Activated CD8-positive, alpha-beta memory T cell treated with anti-CD3 and anti-CD28 coated beads for 1 hour (primary cell): ENCODE data around the gene ABAT.
"Not testable (repeated sequence)": the region's sequence is repeated elsewhere in the genome, so short reads cannot be mapped to it uniquely, and the experiment has no call there.

ENCODE experiments used
- DNase-seq, 2 donors: peaks; one replicate each; pipeline ENCODE4 v3.0.0-alpha.2; 2020; ENCODE audit warnings: low read depth in 1 of 2; ENCODE audit errors: extremely low read depth in 1 of 2

ABAT gene

GRCh38 chr16:8678068-8678927, 3.9 kb downstream of the ABAT start:
- DNase-seq, result no peak

GRCh38 chr16:8679151-8679550, 4.7 kb downstream of the ABAT start:
- no peak for DNase-seq

- DNase-seq, result no peak
Measured at GRCh38 chr16:8682551-8683259, 8.3 kb downstream of the ABAT start.

GRCh38 chr16:8683640-8684039, 9.2 kb downstream of the ABAT start:
- DNase-seq, result no peak

GRCh38 chr16:8685617-8686016, 11.2 kb downstream of the ABAT start:
- no peak for DNase-seq

- DNase-seq, result no peak
Measured at GRCh38 chr16:8686031-8686621, 11.7 kb downstream of the ABAT start.

- DNase-seq, result no peak
Measured at GRCh38 chr16:8686879-8687278, 12.5 kb downstream of the ABAT start.

- no peak for DNase-seq
Measured at GRCh38 chr16:8689686-8690085, 15.3 kb downstream of the ABAT start.

GRCh38 chr16:8691728-8692127, 17.3 kb downstream of the ABAT start:
- DNase-seq, result no peak

- no peak for DNase-seq
Measured at GRCh38 chr16:8694795-8695728, 20.6 kb downstream of the ABAT start.

- no peak for DNase-seq
Measured at GRCh38 chr16:8696880-8697279, 22.5 kb downstream of the ABAT start.

- DNase-seq, result no peak
Measured at GRCh38 chr16:8697965-8698364, 23.5 kb downstream of the ABAT start.

- DNase-seq, result no peak
Measured at GRCh38 chr16:8703693-8704092, 29.3 kb downstream of the ABAT start.

- no peak for DNase-seq
Measured at GRCh38 chr16:8704098-8704497, 29.7 kb downstream of the ABAT start.

GRCh38 chr16:8705100-8705822, 30.8 kb downstream of the ABAT start:
- not testable (repeated sequence) for DNase-seq

GRCh38 chr16:8708536-8708935, 34.1 kb downstream of the ABAT start:
- no peak for DNase-seq

- DNase-seq, result no peak
Measured at GRCh38 chr16:8712589-8713361, 38.4 kb downstream of the ABAT start.

- no peak for DNase-seq
Measured at GRCh38 chr16:8713635-8714172, 39.3 kb downstream of the ABAT start.

- DNase-seq, result no peak
Measured at GRCh38 chr16:8714174-8714573, 39.8 kb downstream of the ABAT start.
